Duodenal mucosa (tissue), 2 donors: ENCODE results near the gene ARHGAP32.
"Not testable (repeated sequence)": the region's sequence is repeated elsewhere in the genome, so short reads cannot be mapped to it uniquely, and the experiment has no call there.

ENCODE experiments used
- H3K27ac ChIP-seq: one replicate; pipeline ENCODE4 v1.7.0; 2013; ENCODE audit warnings: low read depth, low read length
- H3K27me3 ChIP-seq, 2 donors: one replicate each; pipeline ENCODE4 v1.7.0; 2013; ENCODE audit warnings: low read length in 2 of 2, control low read depth in 1 of 2; ENCODE audit not compliant: insufficient read depth in 2 of 2, control insufficient read depth in 1 of 2
- H3K36me3 ChIP-seq, 2 donors: one replicate each; pipeline ENCODE4 v1.7.0; 2013; ENCODE audit warnings: low read length in 2 of 2, control low read depth in 1 of 2; ENCODE audit not compliant: insufficient read depth in 2 of 2, control insufficient read depth in 1 of 2
- H3K4me1 ChIP-seq, 2 donors: one replicate each; pipeline ENCODE4 v1.7.0; 2013; ENCODE audit warnings: low read length in 2 of 2, control low read depth in 1 of 2; ENCODE audit not compliant: insufficient read depth in 2 of 2, control insufficient read depth in 1 of 2
- H3K4me3 ChIP-seq, 2 donors: one replicate each; pipeline ENCODE4 v1.7.0; 2013; ENCODE audit warnings: low read length in 2 of 2, low read depth in 1 of 2
- H3K9ac ChIP-seq, 2 donors: one replicate each; pipeline ENCODE4 v1.7.0; 2013; ENCODE audit warnings: low read length in 2 of 2, low read depth in 1 of 2
- H3K9me3 ChIP-seq, 2 donors: one replicate each; pipeline ENCODE4 v1.7.0; 2013; ENCODE audit warnings: low read length in 2 of 2, control low read depth in 1 of 2; ENCODE audit not compliant: control insufficient read depth in 1 of 2

Gene ARHGAP32

DNA sequence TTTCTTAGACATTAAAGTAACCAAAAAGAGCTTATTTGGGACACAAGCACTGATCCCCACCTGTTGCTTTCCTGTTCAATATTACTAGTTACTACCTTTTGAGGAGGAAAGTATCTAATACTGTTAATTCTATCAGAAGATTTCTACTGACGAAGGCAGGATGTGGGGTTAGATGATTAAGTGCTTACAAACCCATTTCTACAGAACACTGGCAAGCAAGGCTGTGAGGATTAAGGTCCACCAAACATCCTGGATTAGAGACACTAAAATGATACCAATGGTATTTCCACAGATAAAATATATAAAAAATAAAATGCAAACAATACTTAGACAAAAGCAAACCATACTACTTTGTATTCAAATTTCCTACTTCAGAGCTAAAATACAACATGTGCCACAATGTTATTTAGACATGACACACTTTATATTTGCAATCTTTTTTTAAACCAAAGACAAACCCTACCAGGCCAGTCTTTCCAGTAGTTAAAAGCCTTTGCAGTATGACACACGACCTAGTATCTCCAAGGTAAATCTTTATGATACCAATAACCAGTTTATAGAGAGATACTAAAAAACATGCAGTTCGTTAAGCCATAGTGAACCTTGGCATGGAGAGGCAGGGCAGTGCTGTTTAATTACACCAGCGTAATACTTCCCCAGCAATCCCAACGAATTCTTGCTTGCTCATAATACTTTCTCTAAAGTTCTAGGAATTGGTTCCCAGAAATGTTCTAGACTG is 178.2 kb downstream of the ARHGAP32 start:
- Histone ChIP-seq H3K27me3 (no peaks in the 10 kb centered on the region), H3K27ac (peak overlapping the region; percentile 62), H3K9ac (peak overlapping the region in 1 of 2 donors; percentile 45), H3K36me3 (no peaks in the 10 kb centered on the region), H3K4me3 (peak overlapping the region in 1 of 2 donors; percentile 27), H3K9me3 (no peaks in the 10 kb centered on the region), H3K4me1 (peaks cover 24 to 45% of the 10 kb centered on the region in 2 donors)

DNA sequence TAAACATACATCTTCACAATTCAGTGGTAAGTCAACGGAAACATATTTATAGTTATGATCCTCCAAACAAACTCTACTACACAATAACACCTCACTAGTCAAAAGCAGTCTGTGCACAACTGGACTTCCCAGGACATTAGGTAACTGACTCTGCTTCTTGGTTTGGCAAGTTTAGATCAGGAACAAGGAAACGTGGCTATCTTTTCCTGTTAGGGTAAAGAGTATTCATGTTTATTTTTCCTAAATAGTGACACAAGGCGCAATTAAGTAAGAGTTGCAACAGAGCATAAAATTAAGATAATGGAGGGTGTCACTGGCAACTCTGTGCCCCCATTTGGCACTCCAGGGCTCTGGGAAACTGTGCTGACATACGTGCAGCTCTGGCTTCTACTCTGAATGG is 179.2 kb downstream of the ARHGAP32 start:
- H3K4me3 ChIP-seq = peak overlapping the region; percentile 18 to 37

DNA sequence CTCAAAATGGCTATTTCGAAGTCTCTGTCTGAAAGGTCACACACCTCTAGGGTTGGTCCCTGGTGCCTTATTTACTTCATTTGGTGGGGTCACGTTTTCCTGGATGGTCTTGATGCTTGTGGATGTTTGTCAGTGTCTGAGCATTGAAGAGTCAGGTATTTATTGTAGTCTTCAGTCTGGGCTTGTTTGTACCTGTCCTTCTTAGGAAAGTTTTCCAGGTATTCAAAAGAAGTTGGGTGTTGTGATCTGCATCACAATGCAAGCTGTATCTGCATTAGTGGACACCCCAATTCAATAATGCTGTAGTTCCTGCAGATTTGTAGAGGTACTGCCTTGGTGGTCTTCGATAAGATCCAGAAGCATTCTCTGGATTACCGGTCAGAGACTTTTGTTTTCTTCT is 186.0 kb downstream of the ARHGAP32 start:
- H3K27ac ChIP-seq = no peak overlapping the region
- H3K27me3 ChIP-seq = no peaks in the 10 kb centered on the region
- H3K4me1 ChIP-seq = peaks cover 0 to 6% of the 10 kb centered on the region in 2 donors
- H3K4me3 ChIP-seq = no peak overlapping the region
- peaks cover 0 to 2% of the 10 kb centered on the region in 2 donors for H3K9me3 ChIP-seq
- no peak overlapping the region for H3K9ac ChIP-seq
- H3K36me3 ChIP-seq = peaks cover 9 to 13% of the 10 kb centered on the region in 2 donors

More for the DNA sequence above, 179.2 kb downstream of the ARHGAP32 start:
- Histone ChIP-seq H3K27me3 (no peaks in the 10 kb centered on the region), H3K27ac (peak overlapping the region; percentile 39), H3K36me3 (no peaks in the 10 kb centered on the region), H3K9ac (no peak overlapping the region), H3K4me1 (peaks cover 24 to 45% of the 10 kb centered on the region in 2 donors), H3K9me3 (no peaks in the 10 kb centered on the region)

DNA sequence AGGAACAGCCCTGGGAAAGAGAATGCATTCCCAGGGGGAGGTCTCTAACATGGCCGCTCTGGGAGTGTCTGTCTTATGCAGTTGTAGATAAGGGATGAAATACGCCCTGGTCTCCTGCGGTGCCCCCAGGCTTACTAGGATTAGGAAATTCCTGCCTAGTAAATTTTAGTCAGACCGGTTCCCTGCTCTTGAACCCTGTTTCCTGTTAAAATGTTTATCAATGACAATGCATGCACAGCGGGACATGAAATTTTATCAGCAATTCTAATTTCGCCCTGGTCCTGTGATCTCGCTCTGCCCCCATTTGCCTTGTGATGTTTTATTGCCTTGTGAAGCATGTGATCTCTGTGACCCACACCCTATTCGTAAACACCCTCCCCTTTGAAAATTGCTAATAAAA is 193.0 kb downstream of the ARHGAP32 start:
- H3K4me3 ChIP-seq, H3K4me1 ChIP-seq, H3K9ac ChIP-seq, H3K27ac ChIP-seq, H3K27me3 ChIP-seq, H3K9me3 ChIP-seq: not testable (repeated sequence)
- H3K36me3 ChIP-seq = peaks cover 0 to 11% of the 10 kb centered on the region in 2 donors

DNA sequence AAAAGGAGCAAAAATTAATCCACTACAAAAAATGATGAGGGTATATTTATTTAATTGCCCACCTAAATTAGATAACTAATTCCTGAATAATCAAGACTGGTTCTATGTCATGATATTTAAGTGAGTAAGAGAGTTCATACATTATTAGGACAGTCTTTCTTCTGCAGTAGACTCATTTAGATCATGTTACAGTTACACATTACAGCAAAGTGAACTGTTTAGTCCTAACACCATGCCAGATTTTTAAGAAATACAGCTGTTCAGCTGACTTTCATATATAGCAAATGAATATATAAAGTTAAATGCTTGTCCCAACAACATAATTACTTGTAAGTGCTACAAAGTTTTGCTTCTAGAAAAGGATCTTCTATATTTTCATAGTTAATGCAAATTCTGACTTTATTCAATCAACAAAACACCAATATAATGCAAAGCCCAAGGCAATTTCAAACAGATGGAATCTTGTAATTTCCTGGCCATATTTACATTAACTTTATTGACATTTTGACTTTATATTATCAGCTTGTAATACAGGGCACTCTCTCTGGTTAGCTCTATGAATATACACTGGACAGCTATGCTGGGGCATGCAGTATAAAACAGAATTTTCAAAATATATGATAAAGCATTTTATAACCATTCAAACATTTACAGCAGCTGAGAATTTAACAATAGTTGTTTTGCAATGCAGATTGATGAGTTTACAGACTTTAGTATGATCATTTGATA is 203.7 kb downstream of the ARHGAP32 start:
- H3K9me3 ChIP-seq = no peaks in the 10 kb centered on the region
- H3K27me3 ChIP-seq = no peaks in the 10 kb centered on the region
- H3K4me3 ChIP-seq = no peak overlapping the region
- H3K9ac ChIP-seq = no peak overlapping the region
- H3K27ac ChIP-seq = no peak overlapping the region
- no peaks in the 10 kb centered on the region for H3K4me1 ChIP-seq
- H3K36me3 ChIP-seq = peaks cover 0 to 24% of the 10 kb centered on the region in 2 donors

DNA sequence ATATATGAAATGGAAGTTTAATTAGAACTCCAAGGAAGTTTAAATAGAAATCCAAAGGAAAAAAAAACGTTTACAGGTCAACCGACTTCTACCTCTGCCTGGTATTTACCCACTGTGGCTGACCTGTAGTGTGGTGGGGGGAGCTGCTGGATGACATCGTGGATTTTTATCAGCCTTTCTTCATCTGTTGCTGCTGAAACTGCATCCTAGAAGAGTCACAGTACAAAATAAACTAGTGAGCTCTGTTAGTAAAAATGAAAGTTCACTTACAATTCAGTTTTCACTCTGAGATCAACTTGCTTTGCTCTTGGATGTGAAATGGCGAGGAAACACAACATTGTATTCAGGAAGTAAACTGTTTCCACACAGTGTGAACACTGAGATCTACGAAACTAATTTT is 206.2 kb downstream of the ARHGAP32 start:
- Histone ChIP-seq H3K27me3 (no peaks in the 10 kb centered on the region), H3K9me3 (no peaks in the 10 kb centered on the region), H3K9ac (no peak overlapping the region), H3K4me1 (no peaks in the 10 kb centered on the region), H3K36me3 (peaks cover 5 to 38% of the 10 kb centered on the region in 2 donors), H3K27ac (no peak overlapping the region), H3K4me3 (no peak overlapping the region)

DNA sequence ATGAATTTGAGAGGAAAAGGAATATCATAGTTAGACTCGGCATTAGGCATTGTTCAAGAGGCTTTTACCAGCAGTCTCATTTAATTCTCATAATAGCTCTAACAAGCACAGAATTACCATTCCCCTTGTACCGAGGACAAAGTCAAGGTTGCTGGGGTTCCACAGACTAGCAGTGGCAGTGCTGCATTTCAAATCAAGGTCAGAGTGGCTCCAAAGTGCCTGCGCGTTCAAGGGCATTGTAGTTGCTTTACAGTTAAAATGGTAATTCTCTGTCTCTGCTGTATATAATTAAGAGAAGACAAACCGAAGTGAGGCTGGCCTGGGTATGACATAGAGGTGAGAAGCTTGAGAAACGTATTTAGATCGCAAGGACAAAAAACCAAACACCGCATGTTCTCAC is 209.1 kb downstream of the ARHGAP32 start:
- peaks cover 12 to 52% of the 10 kb centered on the region in 2 donors for H3K36me3 ChIP-seq

DNA sequence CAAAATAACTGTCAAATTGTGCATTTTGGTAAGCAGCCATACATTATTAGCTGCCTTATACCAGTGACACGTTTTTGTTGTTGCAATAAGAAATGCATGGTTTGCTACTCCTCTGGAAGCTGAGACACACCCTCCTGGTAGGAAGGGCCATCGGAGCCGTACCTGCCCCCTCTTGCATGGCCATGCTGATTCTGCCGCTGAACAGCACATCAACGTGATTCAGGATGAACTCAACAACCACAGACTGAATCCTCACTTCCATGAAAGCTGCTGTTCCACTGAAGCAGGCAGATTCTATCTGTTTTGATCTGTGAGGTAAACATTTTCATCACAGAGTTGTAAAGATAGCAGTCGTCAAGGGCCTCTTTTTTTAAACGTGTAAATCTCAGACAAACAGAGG is 210.9 kb downstream of the ARHGAP32 start:
- Histone ChIP-seq H3K9ac (no peak overlapping the region), H3K27ac (no peak overlapping the region), H3K9me3 (no peaks in the 10 kb centered on the region), H3K27me3 (no peaks in the 10 kb centered on the region), H3K4me1 (no peaks in the 10 kb centered on the region), H3K36me3 (peaks cover 12 to 51% of the 10 kb centered on the region in 2 donors), H3K4me3 (no peak overlapping the region)

More for the DNA sequence above, 209.1 kb downstream of the ARHGAP32 start:
- Histone ChIP-seq H3K4me3 (no peak overlapping the region), H3K9me3 (no peaks in the 10 kb centered on the region), H3K27me3 (no peaks in the 10 kb centered on the region), H3K9ac (no peak overlapping the region), H3K4me1 (no peaks in the 10 kb centered on the region), H3K27ac (no peak overlapping the region)

DNA sequence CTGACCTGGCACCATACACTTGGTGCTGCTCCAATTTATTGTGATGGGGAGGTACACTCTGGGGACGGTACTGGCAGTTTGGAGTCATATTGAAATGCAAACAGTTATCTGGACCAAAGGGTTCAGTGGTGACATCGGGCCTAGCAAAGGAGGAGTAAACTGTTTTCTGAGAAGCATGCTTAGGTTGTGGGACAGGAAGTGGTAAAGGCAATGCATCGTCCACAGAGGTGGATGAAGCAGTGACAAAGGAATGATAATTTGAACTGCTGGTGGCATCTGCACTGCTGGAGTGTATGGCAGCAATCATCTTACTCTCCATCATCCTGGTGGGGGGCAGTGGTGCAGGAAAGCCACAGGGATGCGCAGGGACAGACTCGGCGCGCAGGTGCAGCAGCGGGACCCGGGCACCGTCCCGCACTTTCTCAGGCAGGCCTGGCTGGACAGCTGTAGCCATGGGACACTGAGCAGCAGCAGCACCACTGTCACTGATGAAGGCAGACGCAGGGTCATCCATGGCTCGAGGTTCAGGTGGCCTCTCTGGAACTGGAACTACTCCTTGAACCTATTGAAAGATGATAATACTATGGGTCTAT is 221.4 kb downstream of the ARHGAP32 start:
- Histone ChIP-seq H3K4me1 (peaks cover under 1 to 2% of the 10 kb centered on the region in 2 donors), H3K9ac (no peak overlapping the region), H3K27ac (no peak overlapping the region), H3K36me3 (peaks cover 62 to 76% of the 10 kb centered on the region in 2 donors), H3K27me3 (no peaks in the 10 kb centered on the region), H3K9me3 (no peaks in the 10 kb centered on the region), H3K4me3 (no peak overlapping the region)

DNA sequence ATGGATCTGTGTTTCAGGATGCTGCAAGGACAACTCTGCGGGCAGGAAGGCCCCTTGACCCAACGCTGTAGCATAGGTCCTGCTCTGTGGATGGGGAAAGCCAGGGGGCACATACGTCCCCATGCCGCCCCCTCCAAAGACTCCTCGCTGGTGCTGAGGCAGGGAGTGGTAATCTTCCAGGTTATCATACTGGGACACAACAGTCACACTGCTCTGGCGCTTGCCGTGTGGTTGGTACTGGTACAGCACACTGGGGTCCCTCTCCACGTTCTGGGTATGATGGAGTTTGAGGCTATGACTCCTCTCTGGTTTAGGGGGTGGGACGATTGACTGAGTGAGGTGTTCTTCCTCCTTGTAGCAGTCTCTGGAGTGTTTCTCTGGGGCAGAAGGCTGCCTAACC is 223.2 kb downstream of the ARHGAP32 start:
- H3K9ac ChIP-seq = no peak overlapping the region
- H3K4me3 ChIP-seq = no peak overlapping the region
- H3K9me3 ChIP-seq = no peaks in the 10 kb centered on the region
- H3K27me3 ChIP-seq = no peaks in the 10 kb centered on the region
- H3K27ac ChIP-seq = no peak overlapping the region
- peaks cover 5% of the 10 kb centered on the region in 2 donors for H3K4me1 ChIP-seq
- H3K36me3 ChIP-seq = peaks cover 51 to 68% of the 10 kb centered on the region in 2 donors
